WTC11 (cell line): ENCODE results near the gene ERBB4. TPM values are rescaled to one million over a fixed set of nuclear protein-coding genes. Genes with fewer than 3 reads are reported as not detected.

Experiments
- ATAC-seq: fragments of 200-7000 bp; cut with Tn5 transposase; 2 replicates; pipeline ENCODE4 v1.10.0; 2021; ENCODE audit warnings: mild to moderate bottlenecking, moderate library complexity
- CTCF ChIA-PET: fragments of 300-600 bp; sonication (Branson Sonifier 250); formaldehyde crosslinking; loops from one replicate; lab custom pipeline; 2021; ENCODE audit warnings: antibody characterized with exemption; lab: Charles Lee
- POLR2A ChIA-PET: fragments of 350-600 bp; sonication (Branson Sonifier 250); formaldehyde crosslinking; loops from one replicate; lab custom pipeline; 2021; ENCODE audit warnings: antibody characterized with exemption; lab: Charles Lee
- DNase-seq: peaks from one replicate; pipeline ENCODE4 v3.0.0; 2021; ENCODE audit warnings: low spot score
- H3K27ac Mint-ChIP-seq: 2 replicates; pipeline ENCODE4 v1.8.0; 2021; ENCODE audit warnings: mixed read lengths
- H3K27me3 Mint-ChIP-seq: 2 replicates; pipeline ENCODE4 v1.8.0; 2021; ENCODE audit warnings: low read depth, mild to moderate bottlenecking, moderate library complexity, mixed read lengths
- H3K36me3 Mint-ChIP-seq: 2 replicates; pipeline ENCODE4 v1.8.0; 2021; ENCODE audit warnings: mixed read lengths
- H3K4me1 Mint-ChIP-seq: 2 replicates; pipeline ENCODE4 v1.8.0; 2022; ENCODE audit warnings: mixed read lengths
- H3K4me3 Mint-ChIP-seq: 2 replicates; pipeline ENCODE4 v1.8.0; 2021; ENCODE audit warnings: mild to moderate bottlenecking, moderate library complexity, mixed read lengths
- H3K9me3 Mint-ChIP-seq: 2 replicates; pipeline ENCODE4 v1.8.0; 2021; ENCODE audit warnings: mixed read lengths
- AFF4 ChIP-seq: sonication (generic); formaldehyde crosslinking; IDR thresholded peaks from 2 replicates; pipeline ENCODE4 v1.8.1; 2023; ENCODE audit warnings: mild to moderate bottlenecking, missing genetic modification reagents, borderline replicate concordance
- AR ChIP-seq: fragments of 250-450 bp; sonication (Bioruptor Pico); IDR thresholded peaks from 2 replicates; pipeline ENCODE4 v1.9.0; 2021; ENCODE audit warnings: mild to moderate bottlenecking
- CREB1 ChIP-seq: sonication (generic); formaldehyde crosslinking; IDR thresholded peaks from 2 replicates; pipeline ENCODE4 v1.8.0; 2023; ENCODE audit warnings: mild to moderate bottlenecking, missing genetic modification reagents
- FOXK1 ChIP-seq: sonication (generic); formaldehyde crosslinking; IDR thresholded peaks from 2 replicates; pipeline ENCODE4 v1.8.0; 2022; ENCODE audit warnings: mild to moderate bottlenecking, moderate library complexity, missing genetic modification reagents
- PREB ChIP-seq: sonication (generic); formaldehyde crosslinking; IDR thresholded peaks from 2 replicates; pipeline ENCODE4 v1.8.1; 2022; ENCODE audit warnings: mild to moderate bottlenecking, missing genetic modification reagents, moderate library complexity, borderline replicate concordance
- PRRX2 ChIP-seq: fragments of 250-450 bp; sonication (Bioruptor Pico); IDR thresholded peaks from 2 replicates; pipeline ENCODE4 v1.8.0; 2021; ENCODE audit warnings: mild to moderate bottlenecking
- RELA ChIP-seq: sonication (generic); formaldehyde crosslinking; IDR thresholded peaks from 2 replicates; pipeline ENCODE4 v1.8.1; 2022; ENCODE audit warnings: missing genetic modification reagents, mild to moderate bottlenecking, borderline replicate concordance
- RORB ChIP-seq: fragments of 250-450 bp; sonication (Bioruptor Pico); IDR thresholded peaks from 2 replicates; pipeline ENCODE4 v1.9.0; 2021; ENCODE audit warnings: mild to moderate bottlenecking
- SMAD3 ChIP-seq: sonication (generic); formaldehyde crosslinking; IDR thresholded peaks from 2 replicates; pipeline ENCODE4 v1.8.0; 2022; ENCODE audit warnings: missing genetic modification reagents, mild to moderate bottlenecking, borderline replicate concordance
- STAT6 ChIP-seq: sonication (generic); formaldehyde crosslinking; conservative IDR thresholded peaks from 2 replicates; pipeline ENCODE4 v1.8.1; 2023; ENCODE audit warnings: mild to moderate bottlenecking, low read depth, missing genetic modification reagents, moderate library complexity
- TEAD1 ChIP-seq: sonication (generic); formaldehyde crosslinking; IDR thresholded peaks from 2 replicates; pipeline ENCODE4 v1.8.0; 2022; ENCODE audit warnings: mild to moderate bottlenecking, missing genetic modification reagents
- ZBTB21 ChIP-seq: sonication (generic); formaldehyde crosslinking; IDR thresholded peaks from 2 replicates; pipeline ENCODE4 v1.8.1; 2023; ENCODE audit warnings: mild to moderate bottlenecking, missing genetic modification reagents, borderline replicate concordance
- ZNF121 ChIP-seq: sonication (generic); formaldehyde crosslinking; IDR thresholded peaks from 2 replicates; pipeline ENCODE4 v1.8.0; 2023; ENCODE audit warnings: missing genetic modification reagents
- ZNF232 ChIP-seq: sonication (generic); formaldehyde crosslinking; IDR thresholded peaks from 2 replicates; pipeline ENCODE4 v1.8.0; 2022; ENCODE audit warnings: mild to moderate bottlenecking, missing genetic modification reagents
- ZNF396 ChIP-seq: fragments of 250-450 bp; sonication (Bioruptor Pico); IDR thresholded peaks from 2 replicates; pipeline ENCODE4 v1.8.0; 2021; ENCODE audit warnings: mild to moderate bottlenecking, moderate library complexity, borderline replicate concordance
- ZNF671 ChIP-seq: fragments of 250-450 bp; sonication (Bioruptor Pico); IDR thresholded peaks from 2 replicates; pipeline ENCODE4 v1.8.0; 2021; ENCODE audit warnings: mild to moderate bottlenecking
- total RNA-seq: library from RNA; stranded (reverse); gene quantifications from 3 replicates; pipeline ENCODE4 v1.2.3, GENCODE V29; 2021
- TF ChIP-seq, protein P1 (sequence below): sonication (generic); formaldehyde crosslinking; IDR thresholded peaks from 2 replicates; pipeline ENCODE4 v1.8.0; 2022; ENCODE audit warnings: mild to moderate bottlenecking, missing genetic modification reagents
- TF ChIP-seq, protein P2 (sequence below): fragments of 250-450 bp; sonication (Bioruptor Pico); conservative IDR thresholded peaks from 2 replicates; pipeline ENCODE4 v1.9.0; 2021; ENCODE audit warnings: mild to moderate bottlenecking
- TF ChIP-seq, protein P3 (sequence below): fragments of 250-450 bp; sonication (Bioruptor Pico); IDR thresholded peaks from 2 replicates; pipeline ENCODE4 v2.1.2; 2022; ENCODE audit warnings: mild to moderate bottlenecking, moderate library complexity

Gene ERBB4
- total RNA-seq, 1 experiment from 2014 or later: 1.6 TPM

GRCh38 chr2:212076456-212076855 lies 462.1 kb downstream of the ERBB4 start (continued):
- no peak for TF ChIP-seq AR (CRISPR knock-in tag)
- TF ChIP-seq ZNF232 (CRISPR knock-in tag): no peak
- no peak for TF ChIP-seq RORB (CRISPR knock-in tag)
- TF ChIP-seq AFF4 (CRISPR knock-in tag): no peak

- no peak overlapping the region for H3K27ac Mint-ChIP-seq
- no peaks in the 10 kb centered on the region for H3K27me3 Mint-ChIP-seq
- H3K9me3 Mint-ChIP-seq: no peaks in the 10 kb centered on the region
- POLR2A ChIA-PET: no interaction called here
- DNase-seq (no peak), ATAC-seq (peak; percentile 26; the same call in 1 of the 2 replicates)
- TF ChIP-seq ZNF121 (no peak), FOXK1 (CRISPR knock-in tag) (no peak), SMAD3 (no peak), PRRX2 (CRISPR knock-in tag) (no peak), PREB (CRISPR knock-in tag) (no peak), ZBTB21 (CRISPR knock-in tag) (no peak), CREB1 (CRISPR knock-in tag) (no peak), ZNF396 (no peak), ZNF671 (no peak), RELA (CRISPR knock-in tag) (no peak), STAT6 (no peak), TEAD1 (CRISPR knock-in tag) (no peak)
- TF ChIP-seq, protein P1, sequence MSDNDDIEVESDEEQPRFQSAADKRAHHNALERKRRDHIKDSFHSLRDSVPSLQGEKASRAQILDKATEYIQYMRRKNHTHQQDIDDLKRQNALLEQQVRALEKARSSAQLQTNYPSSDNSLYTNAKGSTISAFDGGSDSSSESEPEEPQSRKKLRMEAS: no peak
- TF ChIP-seq, protein P2, sequence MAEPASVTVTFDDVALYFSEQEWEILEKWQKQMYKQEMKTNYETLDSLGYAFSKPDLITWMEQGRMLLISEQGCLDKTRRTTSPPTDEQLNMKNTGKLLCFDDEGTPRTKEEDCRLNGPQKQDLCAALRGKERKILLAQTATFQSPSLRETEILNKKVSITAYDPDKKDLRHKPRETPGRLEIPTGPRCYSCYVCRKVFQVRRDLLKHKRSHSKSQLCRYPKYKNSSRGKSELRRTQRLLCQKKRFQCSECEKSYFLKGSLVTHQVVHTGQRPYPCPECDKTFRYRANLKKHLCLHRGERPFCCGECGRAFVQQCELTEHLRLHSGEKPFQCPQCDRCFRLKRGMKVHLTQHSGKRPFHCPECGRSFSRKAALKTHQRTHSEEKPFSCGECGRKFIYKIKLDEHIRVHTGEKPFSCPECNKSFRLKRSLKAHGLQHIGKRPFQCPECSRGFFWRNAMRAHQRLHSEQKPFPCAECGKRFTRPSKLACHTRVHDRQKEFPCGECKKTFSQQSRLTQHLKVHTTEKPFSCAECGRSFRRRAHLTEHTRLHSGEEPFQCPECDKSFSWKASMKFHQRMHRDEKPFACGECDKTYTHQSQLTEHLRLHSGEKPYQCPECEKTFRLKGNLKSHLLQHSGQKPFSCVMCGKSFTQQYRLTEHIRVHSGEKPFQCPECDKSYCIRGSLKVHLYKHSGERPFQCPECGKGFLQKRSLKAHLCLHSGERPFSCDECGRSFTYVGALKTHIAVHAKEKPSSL: no peak
- TF ChIP-seq, protein P3, sequence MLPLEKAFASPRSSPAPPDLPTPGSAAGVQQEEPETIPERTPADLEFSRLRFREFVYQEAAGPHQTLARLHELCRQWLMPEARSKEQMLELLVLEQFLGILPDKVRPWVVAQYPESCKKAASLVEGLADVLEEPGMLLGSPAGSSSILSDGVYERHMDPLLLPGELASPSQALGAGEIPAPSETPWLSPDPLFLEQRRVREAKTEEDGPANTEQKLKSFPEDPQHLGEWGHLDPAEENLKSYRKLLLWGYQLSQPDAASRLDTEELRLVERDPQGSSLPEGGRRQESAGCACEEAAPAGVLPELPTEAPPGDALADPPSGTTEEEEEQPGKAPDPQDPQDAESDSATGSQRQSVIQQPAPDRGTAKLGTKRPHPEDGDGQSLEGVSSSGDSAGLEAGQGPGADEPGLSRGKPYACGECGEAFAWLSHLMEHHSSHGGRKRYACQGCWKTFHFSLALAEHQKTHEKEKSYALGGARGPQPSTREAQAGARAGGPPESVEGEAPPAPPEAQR (CRISPR knock-in tag): no peak
- H3K4me1 Mint-ChIP-seq: peaks cover 8% of the 10 kb centered on the region
- CTCF ChIA-PET: no interaction called here
- no peak overlapping the region for H3K4me3 Mint-ChIP-seq
- no peaks in the 10 kb centered on the region for H3K36me3 Mint-ChIP-seq
Observed at GRCh38 chr2:212073360-212073759, 465.2 kb downstream of the ERBB4 start.
